PFSK-1 (cell line): ENCODE results near the gene KCNG2.

Experiments used
- POLR2AphosphoS5 ChIP-seq: IDR thresholded peaks from 2 replicates; pipeline ENCODE4 v1.6.1; 2012; ENCODE audit warnings: low read depth, mild to moderate bottlenecking, control low read depth, low read length, moderate library complexity
- SIN3A ChIP-seq: IDR thresholded peaks from 2 replicates; pipeline ENCODE4 v1.6.1; 2012; ENCODE audit warnings: mild to moderate bottlenecking, low read length, moderate library complexity, borderline replicate concordance; ENCODE audit not compliant: insufficient read depth
- TAF1 ChIP-seq: IDR thresholded peaks from 2 replicates; pipeline ENCODE4 v1.6.1; 2012; ENCODE audit warnings: low read length, control low read depth, borderline replicate concordance; ENCODE audit not compliant: insufficient read depth
- TF ChIP-seq, protein P1 (sequence below), 2 experiments: IDR thresholded peaks; 2 replicates each; pipeline versions ENCODE4 v1.6.1 to v1.8.0; 2011 to 2012; ENCODE audit warnings: low read depth in 2 of 2, low read length in 2 of 2, control low read depth in 1 of 2, inconsistent platforms in 1 of 2, mild to moderate bottlenecking in 1 of 2, moderate library complexity in 1 of 2; ENCODE audit not compliant: insufficient read depth in 1 of 2

DNA sequence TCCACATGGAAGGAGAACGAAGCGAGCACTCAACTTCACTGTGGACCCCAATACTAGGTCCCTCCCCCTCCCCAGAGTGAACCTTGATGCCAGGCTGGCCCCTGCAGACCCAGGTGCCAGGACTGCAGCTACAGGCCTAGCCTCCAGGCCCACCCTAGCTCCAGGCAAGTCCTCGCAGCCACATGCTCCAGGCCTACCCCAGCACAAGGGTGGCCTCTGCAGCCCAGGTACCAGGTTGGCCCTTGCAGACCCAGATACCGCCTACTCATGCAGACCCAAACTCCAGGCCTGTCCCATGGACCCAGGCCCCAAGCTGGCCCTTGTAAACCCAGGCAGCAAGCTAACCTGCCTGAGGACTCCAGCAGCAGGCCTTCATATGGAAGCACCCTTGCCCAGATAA, 44.2 kb downstream of the KCNG2 start:
- TF ChIP-seq POLR2AphosphoS5: no peak
- no peak for TF ChIP-seq SIN3A
- TF ChIP-seq TAF1: no peak
- TF ChIP-seq, protein P1, sequence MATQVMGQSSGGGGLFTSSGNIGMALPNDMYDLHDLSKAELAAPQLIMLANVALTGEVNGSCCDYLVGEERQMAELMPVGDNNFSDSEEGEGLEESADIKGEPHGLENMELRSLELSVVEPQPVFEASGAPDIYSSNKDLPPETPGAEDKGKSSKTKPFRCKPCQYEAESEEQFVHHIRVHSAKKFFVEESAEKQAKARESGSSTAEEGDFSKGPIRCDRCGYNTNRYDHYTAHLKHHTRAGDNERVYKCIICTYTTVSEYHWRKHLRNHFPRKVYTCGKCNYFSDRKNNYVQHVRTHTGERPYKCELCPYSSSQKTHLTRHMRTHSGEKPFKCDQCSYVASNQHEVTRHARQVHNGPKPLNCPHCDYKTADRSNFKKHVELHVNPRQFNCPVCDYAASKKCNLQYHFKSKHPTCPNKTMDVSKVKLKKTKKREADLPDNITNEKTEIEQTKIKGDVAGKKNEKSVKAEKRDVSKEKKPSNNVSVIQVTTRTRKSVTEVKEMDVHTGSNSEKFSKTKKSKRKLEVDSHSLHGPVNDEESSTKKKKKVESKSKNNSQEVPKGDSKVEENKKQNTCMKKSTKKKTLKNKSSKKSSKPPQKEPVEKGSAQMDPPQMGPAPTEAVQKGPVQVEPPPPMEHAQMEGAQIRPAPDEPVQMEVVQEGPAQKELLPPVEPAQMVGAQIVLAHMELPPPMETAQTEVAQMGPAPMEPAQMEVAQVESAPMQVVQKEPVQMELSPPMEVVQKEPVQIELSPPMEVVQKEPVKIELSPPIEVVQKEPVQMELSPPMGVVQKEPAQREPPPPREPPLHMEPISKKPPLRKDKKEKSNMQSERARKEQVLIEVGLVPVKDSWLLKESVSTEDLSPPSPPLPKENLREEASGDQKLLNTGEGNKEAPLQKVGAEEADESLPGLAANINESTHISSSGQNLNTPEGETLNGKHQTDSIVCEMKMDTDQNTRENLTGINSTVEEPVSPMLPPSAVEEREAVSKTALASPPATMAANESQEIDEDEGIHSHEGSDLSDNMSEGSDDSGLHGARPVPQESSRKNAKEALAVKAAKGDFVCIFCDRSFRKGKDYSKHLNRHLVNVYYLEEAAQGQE (IDR thresholded peaks at IDR 0.05; ENCODE audit: insufficient read depth in 1 of 2, low read depth in 2 of 2, low read length in 2 of 2): no peak
